Stomach (tissue), 9 donors: ENCODE data around the gene SIX2. TPM values are rescaled to one million over a fixed set of nuclear protein-coding genes. Genes with fewer than 3 reads are reported as not detected.

Experiments used
- DNase-seq, 2 donors: peaks; one replicate each; pipeline versions ENCODE4 v3.0.0 to v3.0.0-alpha.2; 2013 to 2019
- H3K27ac ChIP-seq, 5 donors: fragments of 200-600 bp in 4 of 5; sonication (generic) in 4 of 5; one replicate each; pipeline ENCODE4 v1.5.1; 2013 to 2019; ENCODE audit warnings: mild to moderate bottlenecking in 1 of 5, moderate library complexity in 1 of 5
- H3K27me3 ChIP-seq, 3 donors: fragments of 200-600 bp; sonication (generic); one replicate each; pipeline ENCODE4 v1.5.1; 2017 to 2019; ENCODE audit warnings: mixed run types in 1 of 3
- H3K36me3 ChIP-seq, 4 donors: fragments of 200-600 bp; sonication (generic); 1 replicate in 3 of 4; 2 replicates in 1 of 4; pipeline ENCODE4 v1.5.1; 2016 to 2019
- H3K4me1 ChIP-seq, 4 donors: fragments of 200-600 bp; sonication (generic); one replicate each; pipeline ENCODE4 v1.5.1; 2016 to 2019
- H3K4me3 ChIP-seq, 4 donors: fragments of 200-600 bp; sonication (generic) in 3 of 4; one replicate each; pipeline ENCODE4 v1.5.1; 2016 to 2019; ENCODE audit warnings: mild to moderate bottlenecking in 1 of 4
- H3K9me3 ChIP-seq, 4 donors: fragments of 200-600 bp; sonication (generic); one replicate each; pipeline ENCODE4 v1.5.1; 2016 to 2019
- CTCF ChIP-seq, 7 experiments: fragments of 450-650 bp in 4 of 7; fragments of 200-600 bp in 3 of 7; sonication (generic) in 3 of 7; IDR thresholded peaks; one replicate each; pipeline ENCODE4 v1.5.1; 2016 to 2019; ENCODE audit warnings: antibody characterized with exemption in 7 of 7, control low read depth in 2 of 7, mild to moderate bottlenecking in 1 of 7
- EP300 ChIP-seq: sonication (generic); formaldehyde crosslinking; IDR thresholded peaks from one replicate; pipeline ENCODE4 v1.6.1; 2017; ENCODE audit warnings: antibody characterized with exemption
- POLR2A ChIP-seq, 4 donors: fragments of 450-650 bp; IDR thresholded peaks; one replicate each; pipeline ENCODE4 v1.6.1; 2016; ENCODE audit warnings: antibody characterized with exemption in 4 of 4, control low read depth in 2 of 4, mild to moderate bottlenecking in 1 of 4, moderate library complexity in 1 of 4
- POLR2AphosphoS5 ChIP-seq, 3 donors: sonication (generic); formaldehyde crosslinking; IDR thresholded peaks; one replicate each; pipeline ENCODE4 v1.6.1; 2016; ENCODE audit warnings: antibody characterized with exemption in 3 of 3
- WGBS, 5 donors: extraction: QIAGEN DNeasy Blood & Tissue Kit in 3 of 5; methylation state at CpG; one replicate each; pipeline versions ENCODE4 v1.1.5 to v1.1.7; 2013 to 2018; 5-methylcytosine and 5-hydroxymethylcytosine counted together
- intact Hi-C: fragments of 100-400 bp; cut with DNase I; formaldehyde crosslinking; loops from one replicate; pipeline ENCODE4 v1.15.1; 2023; ENCODE audit warnings: low total_unique reads
- polyA plus RNA-seq, 3 donors: library from polyadenylated mRNA; stranded (reverse); fragments of 200-250 nt; gene quantifications; one replicate each; pipeline ENCODE4 v1.2.3, GENCODE V29; 2013
- total RNA-seq, 5 donors: library from RNA; depleted of rRNA; stranded (reverse); fragments of >200 nt; gene quantifications; one replicate each; pipeline versions ENCODE4 v1.1.0 to v1.2.3, GENCODE V29; 2014 to 2016
- donor health status: healthy with polysubstance abuse.
- donor health status: Bipolar disorder and iron deficiency.
- donor health status: healthy.

The SIX2 gene
- total and polyA plus RNA-seq, 8 donors, result 0.20 to 17.9 (median 6.2) TPM; not detected in 1

DNA sequence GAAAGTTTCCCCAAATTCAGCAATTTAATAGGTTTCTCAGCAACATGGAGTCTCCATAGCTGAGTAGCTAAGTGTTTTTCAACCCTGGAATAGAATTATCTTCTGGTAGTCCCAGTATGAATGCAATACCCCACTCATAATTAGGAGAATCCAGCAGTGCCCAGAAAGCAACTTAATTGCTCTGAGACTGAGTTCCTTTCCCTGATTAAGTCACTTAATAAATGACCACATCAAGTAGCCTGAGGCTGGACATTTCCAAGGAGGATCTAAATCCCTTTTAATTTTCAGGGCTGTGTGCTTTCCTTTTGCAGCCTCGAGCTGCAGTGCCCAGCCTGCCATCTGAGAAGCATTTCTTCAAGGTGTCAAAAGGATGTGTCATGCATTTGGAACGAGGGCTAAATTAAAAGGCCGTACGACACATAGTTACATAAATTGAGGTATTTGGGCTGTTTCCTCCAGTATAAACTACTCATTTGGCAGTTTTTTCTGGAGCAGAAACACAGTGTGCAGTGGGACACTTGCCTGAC lies 17.7 kb upstream of the SIX2 start:
- H3K27me3 ChIP-seq, result peaks cover 0 to 22% (median 0%) of the 10 kb centered on the region in 3 donors
- H3K9me3 ChIP-seq, result no peaks in the 10 kb centered on the region
- TF ChIP-seq POLR2AphosphoS5 (IDR thresholded peaks at IDR 0.05), result no peak
- TF ChIP-seq EP300, result no peak
- no peak for TF ChIP-seq POLR2A (IDR thresholded peaks at IDR 0.05)
- no peak for TF ChIP-seq CTCF (IDR thresholded peaks at IDR 0.05)
- WGBS, 5 donors, result 67 to 88% (median 83%) methylated on average over 4 of the region's 4 CpGs
- intact Hi-C loops, result no loop called here
- H3K4me1 ChIP-seq, result peaks cover 0 to 5% (median 0%) of the 10 kb centered on the region in 4 donors
- no peak for DNase-seq
- H3K4me3 ChIP-seq, result no peak overlapping the region
- H3K36me3 ChIP-seq, result no peaks in the 10 kb centered on the region
- no peak overlapping the region for H3K27ac ChIP-seq

DNA sequence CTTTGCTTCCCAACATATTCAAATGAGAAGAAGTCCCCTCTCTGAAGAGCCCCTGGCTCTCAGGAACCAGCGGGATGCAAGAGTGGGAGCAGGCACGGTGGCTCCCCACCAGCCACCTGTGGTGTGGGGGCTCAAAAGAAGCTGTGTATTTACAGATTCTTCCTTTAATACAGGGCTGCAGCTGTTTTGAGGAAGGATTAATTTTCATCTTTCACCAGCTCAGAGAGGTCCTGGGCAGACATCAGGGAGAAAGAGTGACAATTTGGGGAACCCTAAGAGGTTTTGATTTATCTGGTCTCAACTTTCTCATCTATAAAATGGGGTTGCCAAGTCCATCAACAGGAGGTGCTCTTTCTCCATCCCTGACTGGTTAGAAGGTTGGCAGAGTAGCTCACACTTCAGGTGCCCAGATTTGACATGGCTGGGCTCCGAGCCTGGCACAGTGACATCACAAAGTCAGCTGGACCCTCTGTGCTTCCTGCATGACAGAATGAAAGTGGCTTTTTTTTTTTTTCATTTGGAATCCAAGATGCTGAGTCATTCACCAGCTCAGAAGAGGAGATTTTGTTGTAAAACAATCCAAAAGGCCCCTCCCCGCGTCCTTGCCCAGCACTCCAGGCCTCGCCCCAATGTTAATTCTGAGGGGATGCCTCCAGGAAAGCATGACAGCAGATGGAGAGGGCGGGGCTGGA lies 15.5 kb upstream of the SIX2 start:
- peaks cover 0 to 21% (median 0%) of the 10 kb centered on the region in 3 donors for H3K27me3 ChIP-seq
- TF ChIP-seq EP300 (no peak), CTCF (IDR thresholded peaks at IDR 0.05) (no peak), POLR2AphosphoS5 (IDR thresholded peaks at IDR 0.05) (no peak), POLR2A (IDR thresholded peaks at IDR 0.05) (no peak)
- peaks cover 0 to 5% (median 0%) of the 10 kb centered on the region in 4 donors for H3K4me1 ChIP-seq
- H3K36me3 ChIP-seq, result no peaks in the 10 kb centered on the region
- WGBS, 5 donors, result 43 to 56% (median 51%) methylated on average over 7 of the region's 7 CpGs
- no peak overlapping the region for H3K27ac ChIP-seq
- no peaks in the 10 kb centered on the region for H3K9me3 ChIP-seq
- no peak overlapping the region for H3K4me3 ChIP-seq
- DNase-seq, result peak in 1 of 2 donors; percentile 29
- intact Hi-C loops, result no loop called here

DNA sequence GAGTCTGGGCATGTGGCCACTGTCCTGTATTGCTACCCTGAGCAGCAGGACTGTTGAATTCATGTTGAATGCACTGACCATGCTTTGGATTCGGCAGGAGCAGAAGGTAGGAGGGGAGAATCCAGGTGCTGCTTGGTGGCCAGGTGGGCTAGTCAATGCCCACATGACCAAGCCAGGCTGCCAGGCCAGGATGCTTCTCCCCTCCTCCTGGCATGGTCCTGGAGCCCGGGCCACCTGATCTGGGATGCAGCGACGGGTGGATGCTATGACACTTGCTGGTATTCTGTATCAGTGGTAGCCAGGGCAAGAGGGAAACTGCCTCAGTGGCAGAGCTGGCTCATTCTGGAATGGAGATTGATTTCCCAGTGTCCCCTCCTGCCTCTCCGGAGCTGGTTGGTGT lies 14.8 kb upstream of the SIX2 start:
- WGBS, 5 donors, result 80 to 92% (median 88%) methylated on average over 5 of the region's 5 CpGs
- Histone ChIP-seq H3K4me3 (no peak overlapping the region), H3K36me3 (no peaks in the 10 kb centered on the region), H3K9me3 (no peaks in the 10 kb centered on the region), H3K4me1 (peaks cover 0 to 5% (median 0%) of the 10 kb centered on the region in 4 donors), H3K27me3 (peaks cover 0 to 19% (median 0%) of the 10 kb centered on the region in 3 donors), H3K27ac (no peak overlapping the region)
- DNase-seq, result no peak
- intact Hi-C loops, result no loop called here
- TF ChIP-seq POLR2A (IDR thresholded peaks at IDR 0.05), result no peak

- no peak for DNase-seq
- 78 to 90% (median 80%) methylated on average over 3 of the region's 3 CpGs for WGBS, 5 donors
- Histone ChIP-seq H3K27me3 (peaks cover 0 to 33% (median 7%) of the 10 kb centered on the region in 3 donors), H3K4me1 (peaks cover 0 to 5% (median 0%) of the 10 kb centered on the region in 4 donors), H3K4me3 (no peak overlapping the region), H3K9me3 (no peaks in the 10 kb centered on the region), H3K27ac (no peak overlapping the region), H3K36me3 (no peaks in the 10 kb centered on the region)
- no peak for TF ChIP-seq EP300
- TF ChIP-seq POLR2A (IDR thresholded peaks at IDR 0.05), result no peak
- TF ChIP-seq CTCF (IDR thresholded peaks at IDR 0.05), result no peak
- TF ChIP-seq POLR2AphosphoS5 (IDR thresholded peaks at IDR 0.05), result no peak
- intact Hi-C loops, result no loop called here
Measured at GRCh38 chr2:45020439-45020838, 11.2 kb upstream of the SIX2 start.

DNA sequence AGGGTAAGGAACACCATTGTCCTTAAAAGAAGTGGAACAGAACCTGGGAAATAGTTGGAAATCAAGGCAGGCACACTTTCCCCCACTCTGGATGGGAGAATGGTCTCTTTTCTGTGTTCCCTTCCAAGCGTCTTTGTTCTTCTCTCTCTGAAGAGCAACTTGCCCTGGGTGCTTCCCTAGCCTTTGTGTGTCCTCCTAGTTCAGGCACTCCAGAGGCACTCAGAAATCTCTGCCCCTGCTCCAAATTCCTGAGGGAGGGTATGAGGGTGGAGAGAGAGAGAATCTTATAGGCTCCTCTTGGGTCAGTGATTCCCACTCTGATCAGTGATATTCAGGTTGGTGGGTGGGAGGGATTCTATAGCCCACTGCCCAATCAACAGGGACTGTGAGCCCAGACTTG lies 8.8 kb upstream of the SIX2 start:
- DNase-seq, result no peak
- intact Hi-C loops, result no loop called here
- Histone ChIP-seq H3K27ac (no peak overlapping the region), H3K4me3 (no peak overlapping the region), H3K4me1 (peaks cover 13 to 16% (median 14%) of the 10 kb centered on the region in 4 donors), H3K27me3 (peaks cover 4 to 52% (median 25%) of the 10 kb centered on the region in 3 donors), H3K9me3 (no peaks in the 10 kb centered on the region), H3K36me3 (no peaks in the 10 kb centered on the region)
- TF ChIP-seq EP300 (no peak), POLR2A (IDR thresholded peaks at IDR 0.05) (no peak), POLR2AphosphoS5 (IDR thresholded peaks at IDR 0.05) (no peak), CTCF (IDR thresholded peaks at IDR 0.05) (no peak)
- 61 to 93% (median 75%) methylated on average over 1 of the region's 1 CpG for WGBS, 5 donors
